DLD1 (cell line): ENCODE data around the gene ATP11A.

Source experiments
- in situ Hi-C: cut with HindIII; loops from 2 replicates; pipeline ENCODE4 v1.10.0; 2017; ENCODE audit warnings: low sequenced_read_pairs

Gene ATP11A

GRCh38 chr13:112888238-112889111 lies 198.6 kb downstream of the ATP11A start:
- in situ Hi-C loops, result no loop called here

DNA sequence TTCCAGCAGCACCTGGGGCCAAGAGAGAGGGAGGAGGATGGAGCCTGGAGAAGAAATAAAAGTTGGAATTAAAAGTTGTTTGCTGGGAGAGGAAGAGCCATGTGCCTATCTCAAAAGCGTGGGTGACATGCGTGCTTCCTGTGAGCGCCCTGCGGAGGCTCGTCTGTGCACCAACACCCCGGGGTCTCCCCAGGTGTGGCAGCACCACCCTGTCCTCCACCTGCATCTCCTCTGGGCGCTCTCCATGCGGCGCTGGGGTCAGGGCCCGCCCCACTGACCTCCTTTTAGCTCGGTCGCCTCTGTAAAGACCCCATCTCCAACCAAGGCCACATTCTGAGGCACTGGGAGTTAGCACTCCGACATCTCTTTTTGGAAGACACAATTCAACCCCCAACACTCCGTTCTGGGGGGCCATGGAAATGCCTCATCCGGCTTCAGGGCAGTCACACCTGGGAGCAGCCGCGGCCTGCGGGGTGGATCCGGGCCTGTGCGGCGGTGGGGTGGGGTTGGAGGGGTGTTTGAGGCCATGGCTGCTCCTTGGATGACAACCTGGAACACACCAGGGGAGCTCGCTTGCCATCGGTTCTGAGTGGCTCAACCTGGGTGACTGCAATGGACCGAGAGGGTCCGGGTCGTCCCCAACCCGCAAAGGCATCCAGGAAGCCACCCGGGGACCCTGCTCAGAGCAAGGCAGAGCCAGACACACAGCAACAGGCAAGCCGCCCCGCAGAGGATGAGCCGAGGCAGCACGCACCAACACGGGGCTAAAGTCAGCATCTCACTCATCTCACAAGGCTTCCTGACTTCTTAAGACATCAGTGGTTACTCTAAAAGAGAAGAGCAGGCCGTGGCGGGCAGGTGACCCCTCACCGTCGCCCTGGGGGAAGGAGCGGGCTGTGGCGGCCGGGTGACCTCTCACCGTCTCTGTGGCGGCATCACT lies 199.8 kb downstream of the ATP11A start:
- in situ Hi-C loops, result no loop called here

GRCh38 chr13:112890316-112891145 lies 200.7 kb downstream of the ATP11A start:
- in situ Hi-C loops, result no loop called here

DNA sequence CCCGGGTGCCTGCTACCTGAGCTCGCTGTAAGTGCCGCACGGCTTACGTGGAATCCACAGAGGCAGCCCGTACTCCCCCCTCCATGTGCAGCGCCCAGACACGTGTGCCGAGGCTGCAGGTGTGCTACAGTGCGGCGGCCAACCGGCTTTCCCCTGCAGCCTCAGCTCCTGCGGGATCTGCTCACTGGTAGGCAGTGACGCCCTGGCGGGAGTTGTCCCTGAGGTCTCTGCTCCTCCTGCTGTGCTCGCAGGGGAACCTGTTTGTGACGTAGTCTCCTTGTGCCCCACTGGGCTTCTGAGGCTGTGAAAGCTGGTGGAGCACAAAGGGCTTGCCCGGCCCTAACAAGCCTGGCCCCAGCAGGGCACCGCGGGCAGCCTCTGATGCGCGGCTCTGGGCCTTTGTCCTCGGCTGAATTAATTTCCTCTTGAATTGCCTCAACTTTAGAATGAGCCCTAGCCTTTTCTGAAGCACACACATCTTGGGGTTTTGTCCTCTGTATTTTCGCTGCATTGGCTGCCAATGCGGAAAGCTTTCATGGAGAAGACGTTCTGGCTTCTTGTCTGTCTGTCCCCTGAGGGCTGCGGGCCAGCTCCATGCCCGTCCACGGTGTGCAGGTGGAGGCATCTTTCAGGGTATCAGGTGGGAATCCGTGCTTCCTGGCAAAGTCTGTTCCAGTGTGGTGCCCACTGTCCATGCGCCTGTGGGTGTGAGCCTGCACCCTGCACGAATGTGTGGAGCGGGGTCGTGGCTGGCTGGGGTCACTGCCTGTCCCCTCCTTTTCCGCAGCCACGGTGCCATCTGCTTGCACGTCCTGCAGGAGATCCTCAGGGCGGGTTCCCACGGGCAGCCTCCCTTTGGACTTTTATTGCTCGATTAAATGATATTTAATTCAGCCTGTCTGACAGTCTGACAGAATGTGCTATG lies 201.9 kb downstream of the ATP11A start:
- in situ Hi-C loops, result no loop called here

DNA sequence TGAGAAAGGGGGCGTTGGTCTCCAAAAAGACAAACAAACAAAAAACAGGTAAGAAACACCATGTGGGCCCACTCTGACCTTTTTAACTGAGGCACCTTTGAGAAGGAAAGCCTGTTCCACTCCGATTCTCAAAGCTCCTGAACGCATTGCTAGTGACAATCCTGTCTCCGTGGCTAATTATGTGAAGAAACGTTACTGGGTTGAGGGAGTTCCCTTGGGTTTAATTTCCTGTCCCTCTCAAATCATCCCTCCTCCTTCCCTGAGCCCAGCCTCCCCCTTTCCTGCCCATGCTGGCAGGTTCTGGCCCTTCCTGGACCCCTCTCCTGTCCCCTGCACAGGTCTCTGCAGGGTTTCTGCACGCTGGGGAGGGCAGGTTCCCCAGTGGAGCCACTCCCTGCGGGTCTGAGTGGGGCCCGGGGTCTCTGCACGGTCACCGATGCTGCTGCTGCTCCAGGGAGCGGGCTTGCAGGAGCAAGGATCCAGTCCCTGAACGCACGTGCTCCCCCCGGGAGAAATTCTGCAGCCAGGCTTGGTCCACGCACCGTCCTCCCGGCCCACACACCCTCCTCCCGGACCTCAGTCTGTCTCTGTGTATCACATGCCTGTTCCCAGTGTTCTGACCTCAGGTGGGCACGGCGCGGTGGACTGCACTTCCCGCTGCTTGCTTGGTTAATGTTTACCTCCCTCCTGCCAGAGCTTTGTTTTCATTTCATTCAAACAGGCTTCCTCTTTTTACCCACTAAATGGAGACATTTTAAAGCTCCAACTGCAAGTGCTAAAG lies 202.8 kb downstream of the ATP11A start:
- in situ Hi-C loops, result no loop called here

- in situ Hi-C loops, result no loop called here
These were observed 203.3 kb downstream of the ATP11A start for GRCh38 chr13:112893207-112893569.

DNA sequence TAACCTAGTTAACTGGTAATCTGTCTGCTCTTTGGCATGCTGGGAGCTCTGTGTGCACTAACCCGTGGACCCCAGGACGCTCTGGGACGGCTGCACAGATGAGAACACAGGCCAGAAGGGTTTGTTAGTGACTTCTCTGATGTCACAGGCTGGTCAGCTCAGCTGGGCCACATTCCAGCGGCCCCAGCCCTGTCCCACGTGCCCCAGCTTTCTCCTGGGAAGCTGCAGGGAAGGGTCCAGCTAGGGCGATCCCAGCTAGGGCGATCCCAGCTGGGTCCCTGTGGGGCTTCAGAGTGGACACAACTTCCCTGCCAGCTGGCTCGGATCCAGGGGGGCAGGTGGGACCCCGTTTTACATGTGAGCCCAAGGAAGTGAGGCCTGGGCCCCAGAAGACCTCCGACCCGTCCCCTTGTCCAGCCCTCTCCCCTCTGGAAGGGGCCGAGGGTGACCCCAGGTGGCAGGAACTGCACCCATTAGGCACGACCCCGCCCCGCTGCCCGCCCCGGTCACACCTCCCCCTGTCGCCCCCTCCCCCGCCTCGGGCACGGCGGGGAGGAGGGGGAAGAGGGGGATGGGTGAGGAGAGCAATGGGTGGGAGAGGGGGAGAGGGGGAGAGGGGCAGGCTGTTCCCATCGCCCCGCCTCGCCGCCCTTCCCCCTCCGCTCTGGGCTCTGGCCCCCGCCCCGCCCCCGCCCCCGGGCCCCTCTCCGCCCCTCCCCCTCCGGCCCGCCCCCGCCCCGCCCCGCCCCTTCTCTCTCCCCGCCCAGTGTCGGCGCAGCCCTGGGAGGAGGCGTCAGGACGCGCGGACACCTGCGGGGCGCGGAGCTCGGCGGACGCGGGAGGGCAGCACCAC lies 204.0 kb downstream of the ATP11A start:
- in situ Hi-C loops, result no loop called here

DNA sequence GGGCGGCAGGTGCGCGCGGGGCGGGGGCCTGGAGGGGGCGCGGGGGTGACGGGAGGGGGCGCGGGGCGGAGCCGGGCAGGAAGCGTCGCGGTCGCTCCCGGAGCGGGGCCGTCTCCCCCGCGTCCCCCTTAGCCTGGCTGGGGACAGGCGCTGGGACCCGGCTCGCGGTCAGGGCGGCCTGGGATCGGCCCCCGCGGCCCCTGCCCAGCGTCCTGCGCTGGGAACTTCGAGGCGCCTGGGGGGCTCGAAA lies 204.5 kb downstream of the ATP11A start:
- in situ Hi-C loops, result no loop called here

- in situ Hi-C loops, result no loop called here
These were observed 205.0 kb downstream of the ATP11A start for GRCh38 chr13:112894673-112895481.

DNA sequence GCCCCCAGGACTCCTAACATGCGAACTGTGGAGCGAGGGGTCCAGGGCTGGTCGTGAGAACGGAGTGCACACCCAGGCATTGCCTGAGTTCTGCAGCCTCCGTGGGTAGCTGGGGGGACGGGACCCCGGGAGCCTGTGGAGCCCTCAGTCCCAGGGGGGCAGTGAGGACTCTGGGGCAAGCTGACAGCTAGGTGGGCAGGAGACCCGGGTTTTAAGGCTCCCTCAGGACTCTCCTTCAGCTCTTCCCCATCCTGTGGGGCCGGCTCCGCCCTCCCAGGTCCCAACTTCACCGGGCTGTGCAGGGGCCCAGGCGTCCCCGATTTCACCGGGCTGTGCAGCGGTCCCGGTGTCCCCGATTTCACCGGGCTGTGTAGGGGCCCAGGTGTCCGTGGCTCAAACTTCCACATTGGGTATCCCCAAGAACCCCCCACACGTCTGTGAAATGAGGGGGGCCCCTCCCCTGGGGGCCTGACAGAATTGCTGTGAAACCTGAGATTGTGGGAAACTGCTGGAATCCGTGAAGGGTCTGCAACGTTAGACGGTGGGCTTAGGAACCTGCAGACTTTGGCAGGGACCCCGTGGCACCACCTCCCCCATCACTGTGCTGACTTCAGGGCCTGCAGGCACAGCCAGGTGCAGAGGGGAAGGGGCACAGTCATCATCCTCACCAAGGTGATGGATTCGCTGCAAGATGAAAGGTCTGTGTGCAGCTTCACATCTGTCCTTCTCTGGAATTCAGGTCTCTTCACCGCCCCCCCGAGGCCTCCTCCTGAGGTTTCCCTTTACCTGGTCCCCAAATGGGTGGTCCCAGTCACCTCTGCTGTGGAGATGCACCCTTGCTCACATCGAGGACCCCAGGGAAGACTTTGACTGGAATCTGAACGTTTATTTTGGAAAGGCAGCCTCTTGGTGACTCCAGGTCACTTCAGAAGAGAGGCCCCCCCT lies 206.0 kb downstream of the ATP11A start:
- in situ Hi-C loops, result no loop called here

DNA sequence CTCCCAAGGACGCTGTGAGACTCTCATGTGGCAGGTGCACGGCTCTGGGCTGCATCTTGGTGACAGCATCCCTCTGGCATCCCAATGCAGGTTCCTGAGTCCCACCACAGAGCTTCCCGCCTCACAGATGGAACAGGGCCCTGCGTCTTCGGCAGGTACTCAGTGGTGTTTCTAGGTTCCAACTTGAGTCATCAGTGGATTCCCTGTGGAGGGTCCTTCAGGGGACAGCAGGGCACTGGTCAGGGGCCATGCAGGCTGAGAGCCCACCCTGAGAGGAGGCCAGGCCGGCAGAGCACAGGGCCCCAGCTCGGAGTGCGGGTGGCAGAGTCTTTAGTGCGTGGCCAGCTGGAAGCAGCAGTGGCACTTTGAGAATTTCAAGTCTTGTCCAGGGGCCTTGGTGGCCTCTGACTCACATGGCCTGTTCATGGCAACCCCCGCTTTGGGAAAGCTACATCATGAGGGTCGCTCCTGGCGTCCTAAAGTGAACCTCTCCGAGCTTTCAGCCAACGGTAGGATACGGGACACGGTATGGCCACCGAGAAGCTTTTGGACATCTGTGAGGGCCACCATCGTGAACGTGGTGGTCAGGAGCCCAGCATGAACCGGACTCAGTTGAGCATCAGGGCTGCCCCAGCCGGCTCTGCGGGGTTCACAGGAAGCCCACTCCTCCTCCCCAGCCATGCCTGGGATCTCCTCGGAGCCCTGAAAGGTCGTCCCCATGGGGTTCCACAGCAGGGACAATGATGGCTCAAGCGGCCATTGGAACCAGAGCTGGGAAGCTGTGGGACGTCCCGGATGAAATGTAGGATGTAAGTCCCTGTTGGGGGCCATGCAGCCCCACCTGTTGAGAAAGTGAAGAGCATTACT lies 207.1 kb downstream of the ATP11A start:
- in situ Hi-C loops, result no loop called here

DNA sequence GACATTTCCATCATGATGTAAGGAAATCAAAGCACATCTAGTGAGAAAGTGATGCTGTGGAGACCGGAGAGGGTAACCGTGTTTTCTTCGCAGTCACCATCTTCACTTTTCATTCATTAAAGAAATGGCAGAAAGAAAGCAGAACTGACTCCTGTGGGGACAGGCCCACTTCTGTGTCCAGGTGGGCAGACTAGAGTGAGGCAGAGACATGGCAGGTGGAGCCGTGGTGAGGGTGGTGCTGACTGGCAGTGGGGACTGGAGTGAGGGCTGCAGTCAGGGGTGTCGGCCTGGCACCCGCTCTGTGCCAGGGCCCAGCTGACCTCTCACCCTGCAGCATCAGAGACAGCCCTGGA lies 207.7 kb downstream of the ATP11A start:
- in situ Hi-C loops, result no loop called here

GRCh38 chr13:112897956-112898620 lies 208.2 kb downstream of the ATP11A start:
- in situ Hi-C loops, result no loop called here

- in situ Hi-C loops, result no loop called here
These were observed 208.9 kb downstream of the ATP11A start for GRCh38 chr13:112898621-112899280.
